ENCODE data around the gene TIE1. TPM values are rescaled to one million over a fixed set of nuclear protein-coding genes. Genes with fewer than 3 reads are reported as not detected.

Gene TIE1
- total and polyA plus RNA-seq, 11 donors: 19.2 to 65.1 (median 28.4) TPM

DNA sequence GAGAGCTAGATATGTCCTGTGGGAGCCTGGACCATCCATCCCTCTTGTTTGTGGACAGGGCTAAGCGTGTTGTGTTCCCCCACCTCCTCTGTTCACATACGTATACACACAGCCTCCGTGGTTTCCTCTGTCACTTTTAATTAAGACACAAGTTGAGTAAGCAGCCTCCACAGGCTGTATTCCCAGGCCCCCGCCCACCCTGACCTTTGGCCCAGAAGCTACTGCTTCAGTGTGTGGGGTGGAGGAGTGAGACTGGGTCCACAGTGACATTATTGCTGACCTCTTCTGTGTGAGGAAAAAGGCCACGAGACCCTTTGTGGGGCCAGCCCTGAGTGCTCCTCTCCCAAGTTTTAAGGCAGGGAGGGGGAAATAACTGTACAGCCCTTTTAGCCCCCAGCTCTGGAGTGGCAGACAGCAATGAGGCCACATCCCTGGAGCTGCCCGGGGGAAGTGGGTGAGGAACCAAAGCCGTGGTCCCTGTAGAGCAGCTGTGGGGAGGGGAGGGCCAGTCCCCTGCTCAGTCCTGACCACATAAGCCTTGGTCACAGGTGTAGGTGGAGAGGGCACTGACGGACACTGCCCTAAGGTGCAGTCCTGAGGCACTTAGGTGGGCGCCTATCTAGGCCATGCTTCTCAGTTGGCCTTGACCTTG is 62.6 kb downstream of the TIE1 start:
- Histone ChIP-seq H3K27me3 (no peaks in the 10 kb centered on the region), H3K9me3 (no peaks in the 10 kb centered on the region), H3K27ac (no peak overlapping the region), H3K4me1 (peaks cover 0 to 31% (median 22%) of the 10 kb centered on the region in 12 donors), H3K4me3 (no peak overlapping the region), H3K36me3 (peaks cover 3 to 53% (median 47%) of the 10 kb centered on the region in 9 donors)
- no peak for DNase-seq
- intact Hi-C loops (cut with DNase I): no loop called here
- 74 to 78% (median 77%) methylated on average over 8 to 9 of the region's 9 CpGs for WGBS, 4 donors
- no peak for ATAC-seq
- TF ChIP-seq, protein P1, sequence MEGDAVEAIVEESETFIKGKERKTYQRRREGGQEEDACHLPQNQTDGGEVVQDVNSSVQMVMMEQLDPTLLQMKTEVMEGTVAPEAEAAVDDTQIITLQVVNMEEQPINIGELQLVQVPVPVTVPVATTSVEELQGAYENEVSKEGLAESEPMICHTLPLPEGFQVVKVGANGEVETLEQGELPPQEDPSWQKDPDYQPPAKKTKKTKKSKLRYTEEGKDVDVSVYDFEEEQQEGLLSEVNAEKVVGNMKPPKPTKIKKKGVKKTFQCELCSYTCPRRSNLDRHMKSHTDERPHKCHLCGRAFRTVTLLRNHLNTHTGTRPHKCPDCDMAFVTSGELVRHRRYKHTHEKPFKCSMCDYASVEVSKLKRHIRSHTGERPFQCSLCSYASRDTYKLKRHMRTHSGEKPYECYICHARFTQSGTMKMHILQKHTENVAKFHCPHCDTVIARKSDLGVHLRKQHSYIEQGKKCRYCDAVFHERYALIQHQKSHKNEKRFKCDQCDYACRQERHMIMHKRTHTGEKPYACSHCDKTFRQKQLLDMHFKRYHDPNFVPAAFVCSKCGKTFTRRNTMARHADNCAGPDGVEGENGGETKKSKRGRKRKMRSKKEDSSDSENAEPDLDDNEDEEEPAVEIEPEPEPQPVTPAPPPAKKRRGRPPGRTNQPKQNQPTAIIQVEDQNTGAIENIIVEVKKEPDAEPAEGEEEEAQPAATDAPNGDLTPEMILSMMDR (IDR thresholded peaks at IDR 0.05): no peak
- TF ChIP-seq POLR2A (IDR thresholded peaks at IDR 0.05): no peak

DNA sequence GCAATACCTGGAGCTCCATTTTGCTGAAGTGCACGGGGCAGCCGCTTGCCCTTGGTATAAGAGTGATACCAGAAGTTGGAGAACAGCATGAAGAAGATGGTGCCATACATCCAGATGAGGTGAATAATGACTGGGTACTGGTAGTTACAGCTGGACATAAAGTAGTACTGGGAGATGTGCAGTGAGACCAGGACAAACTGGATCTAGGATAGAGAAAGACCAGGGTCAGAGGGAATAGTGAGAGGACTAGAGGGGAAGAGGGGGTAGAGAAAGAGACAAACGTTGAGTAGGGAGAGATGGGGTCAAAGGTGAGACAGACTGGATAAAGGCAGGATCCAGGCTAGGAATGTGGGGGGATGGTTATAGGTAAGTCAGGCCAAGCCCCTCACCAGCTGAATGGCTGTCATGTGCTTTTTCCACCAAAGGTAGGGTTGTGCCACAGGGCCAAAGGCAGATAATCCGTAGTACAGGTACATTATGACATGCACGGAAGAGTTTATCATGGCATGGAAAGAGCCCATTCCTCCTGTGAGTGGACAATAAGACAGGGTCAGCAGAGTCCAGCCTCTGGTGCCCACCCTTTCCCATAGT is 63.2 kb downstream of the TIE1 start:
- WGBS, 4 donors: 81 to 84% (median 82%) methylated on average over 5 of the region's 5 CpGs
- no peak overlapping the region for H3K4me3 ChIP-seq
- intact Hi-C loops (cut with DNase I): no loop called here
- DNase-seq (no peak), ATAC-seq (no peak)
- peaks cover 0 to 34% (median 26%) of the 10 kb centered on the region in 12 donors for H3K4me1 ChIP-seq
- no peak overlapping the region for H3K27ac ChIP-seq
- TF ChIP-seq, protein P1 (IDR thresholded peaks at IDR 0.05): no peak
- TF ChIP-seq POLR2A (IDR thresholded peaks at IDR 0.05): no peak
- no peaks in the 10 kb centered on the region for H3K27me3 ChIP-seq
- no peaks in the 10 kb centered on the region for H3K9me3 ChIP-seq
- H3K36me3 ChIP-seq: peaks cover 3 to 53% (median 47%) of the 10 kb centered on the region in 9 donors

DNA sequence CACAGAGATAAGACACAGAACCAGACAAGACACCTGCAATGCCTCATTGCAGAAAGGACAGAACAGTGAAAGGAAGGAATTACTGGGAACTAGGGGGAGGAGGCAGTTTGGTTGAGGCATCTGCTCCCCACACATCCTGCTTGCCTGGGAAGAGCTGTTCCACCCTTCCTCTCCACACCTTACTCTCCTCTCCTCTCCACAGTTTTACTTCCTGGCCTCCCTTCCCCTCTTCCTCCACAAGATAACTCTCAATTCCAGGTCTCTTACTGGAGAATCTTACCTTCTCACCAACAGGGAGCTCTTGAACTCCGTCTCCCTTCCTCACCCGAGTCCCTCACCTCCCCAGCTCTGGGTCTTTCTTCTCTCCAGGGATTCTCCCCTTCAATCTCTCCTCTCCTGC is 64.9 kb downstream of the TIE1 start:
- peaks cover 3 to 50% (median 47%) of the 10 kb centered on the region in 9 donors for H3K36me3 ChIP-seq

More for the DNA sequence above, 64.9 kb downstream of the TIE1 start:
- whole genome bisulfite sequencing, 4 donors: 75 to 83% (median 80%) methylated on average over 2 of the region's 2 CpGs
- DNase-seq (no peak), ATAC-seq (no peak)
- TF ChIP-seq, protein P1 (IDR thresholded peaks at IDR 0.05): no peak
- no peak for TF ChIP-seq POLR2A (IDR thresholded peaks at IDR 0.05)
- Histone ChIP-seq H3K9me3 (no peaks in the 10 kb centered on the region), H3K4me3 (peak overlapping the region in 2 of 12 donors; percentile 91 to 96), H3K27ac (peak overlapping the region in 7 of 12 donors; percentile 91 to 99 (median 97)), H3K4me1 (peaks cover 0 to 32% (median 26%) of the 10 kb centered on the region in 12 donors), H3K27me3 (no peaks in the 10 kb centered on the region)
- intact Hi-C loops (cut with DNase I): loop anchor here in 4 of 10 donors (5.0 kb wide), 2 partner anchors 63 to 128 kb away; partner anchors contain the start of gene TIE1 (in 1 of the 4)
